ENCODE measurements around the gene THY1. TPM values are rescaled to one million over a fixed set of nuclear protein-coding genes. Genes with fewer than 3 reads are reported as not detected.

Gene THY1
- total and polyA plus RNA-seq, 2 of the 8 experiments (the other 6 are each of a cell fraction or from before 2014, with no cell fraction given): 286 to 2,479 TPM

DNA sequence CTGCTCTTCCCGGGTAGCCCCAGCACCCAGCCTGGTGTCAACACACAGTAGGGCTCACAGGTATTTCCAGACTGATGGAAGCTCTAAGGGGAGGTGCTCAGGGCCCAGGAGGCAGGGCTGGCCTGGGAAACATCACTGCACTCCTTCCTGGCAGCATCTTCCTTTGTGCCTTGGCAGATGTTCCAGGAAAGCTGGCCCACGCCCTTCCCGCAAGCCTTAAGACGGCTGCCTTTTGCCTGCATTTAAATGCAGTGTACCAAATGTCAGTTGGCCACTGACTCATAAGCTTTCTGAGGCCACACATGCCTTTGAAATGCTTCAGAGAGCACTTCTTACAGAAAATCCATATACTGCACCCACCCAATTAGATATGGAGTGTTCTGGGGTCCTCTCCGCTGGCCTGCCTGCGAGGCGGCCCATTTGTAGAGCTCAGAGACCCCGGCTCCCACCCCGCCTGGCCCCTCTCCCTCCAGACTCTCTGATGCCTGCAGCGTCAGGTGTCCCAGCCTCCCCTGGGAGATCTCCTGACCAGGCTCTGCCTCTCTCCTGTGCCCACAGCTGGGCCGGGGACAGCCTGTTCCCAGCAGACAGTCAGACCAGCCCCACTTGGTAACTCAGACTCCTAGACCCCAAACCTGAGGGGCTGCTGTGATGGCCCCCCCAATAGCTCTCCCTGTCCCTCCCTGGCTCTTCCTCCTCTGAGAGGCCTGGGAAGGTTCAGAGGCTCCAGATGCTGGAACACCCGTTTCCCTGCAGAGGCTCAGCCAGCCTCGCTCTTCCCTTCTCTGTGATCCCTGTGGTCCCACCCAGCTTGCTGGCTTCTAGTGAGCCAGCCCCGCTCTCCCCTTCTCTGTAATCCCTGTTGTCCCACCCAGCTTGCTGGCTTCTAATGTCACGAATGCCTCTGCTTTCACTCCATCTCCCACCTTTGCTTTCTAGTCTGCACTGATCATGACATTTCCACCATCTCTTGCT, 47.6 kb upstream of the THY1 start:
- Histone ChIP-seq H3K23me2 (ENCODE audit: low read depth, low read length) (no peaks in the 10 kb centered on the region; the same call in 1 of the 2 replicates), H3K79me2 (ENCODE audit: control insufficient read depth in 1 of 2, insufficient read depth in 2 of 2, low read length in 2 of 2) (no peaks in the 10 kb centered on the region), H2BK120ac (replicated peaks; ENCODE audit: low read depth, low read length) (no peak overlapping the region), H2BK15ac (ENCODE audit: low read length) (peak overlapping the region; percentile 53; the same call in 1 of the 2 replicates), H2BK20ac (ENCODE audit: low read length) (no peak overlapping the region), H4K5ac (ENCODE audit: insufficient read length, low read depth, low read length) (no peak overlapping the region), H3K79me1 (ENCODE audit: low read depth, low read length) (no peaks in the 10 kb centered on the region), H3K23ac (ENCODE audit: insufficient read length) (no peak overlapping the region), H3K27ac (ENCODE audit: low read depth, low read length) (no peak overlapping the region), H3K56ac (replicated peaks; ENCODE audit: insufficient read length, low read depth, low read length) (no peak overlapping the region), H3K9ac (replicated peaks in 1 of 4; ENCODE audit: extremely low read depth in 1 of 4, low read depth in 3 of 4, low read length in 3 of 4) (no peak overlapping the region), H2AFZ (ENCODE audit: low read length) (no peak overlapping the region), H3K4me1 (replicated peaks in 1 of 4; ENCODE audit: control insufficient read depth in 3 of 4, insufficient read depth in 4 of 4, low read length in 3 of 4) (peaks cover 0 to 13% (median under 1%) of the 10 kb centered on the region in 4 experiments; a peak in 5 of 7 replicates), H3K4me3 (ENCODE audit: extremely low read depth in 1 of 4, insufficient read depth in 2 of 4, low read depth in 3 of 4, low read length in 4 of 4) (no peak overlapping the region), H3K14ac (ENCODE audit: insufficient read length) (no peak overlapping the region), H4K91ac (replicated peaks; ENCODE audit: insufficient read length, low read length) (no peak overlapping the region), H3K18ac (ENCODE audit: extremely low read depth, low read length) (no peak overlapping the region), H3K36me3 (ENCODE audit: control insufficient read depth in 2 of 4, insufficient read depth in 4 of 4, low read length in 3 of 4) (no peaks in the 10 kb centered on the region), H3K27me3 (replicated peaks in 1 of 4; ENCODE audit: control insufficient read depth in 3 of 4, extremely low read depth in 1 of 4, insufficient read depth in 3 of 4, low read length in 3 of 4) (no peaks in the 10 kb centered on the region; a peak in 2 of 7 replicates), H3K4ac (replicated peaks; ENCODE audit: insufficient read length, low read depth, low read length) (no peak overlapping the region), H4K20me1 (replicated peaks in 1 of 2; ENCODE audit: control insufficient read depth in 1 of 2, insufficient read depth in 2 of 2, low read length in 2 of 2) (no peaks in the 10 kb centered on the region), H2BK12ac (ENCODE audit: low read depth, low read length) (no peak overlapping the region), H3K4me2 (ENCODE audit: insufficient read depth in 1 of 2, low read depth in 2 of 2, low read length in 2 of 2) (no peak overlapping the region), H4K8ac (ENCODE audit: extremely low read depth, insufficient read depth, low read length) (no peak overlapping the region), H3K9me3 (ENCODE audit: insufficient read depth in 2 of 2, low read depth in 1 of 2, low read length in 1 of 2) (no peaks in the 10 kb centered on the region), H2AK5ac (ENCODE audit: low read depth, low read length) (no peak overlapping the region), H2BK5ac (ENCODE audit: low read depth, low read length) (no peak overlapping the region)
- DNase-seq (ENCODE audit: low read depth in 1 of 2, low spot score in 2 of 2): peak in 1 of 2 experiments; percentile 43
- 81% methylated on average over 14 of the region's 15 CpGs; no CpG with 5 or more reads in 1 of the 2 experiments for WGBS, 2 experiments (ENCODE audit: extremely low coverage in 1 of 2, insufficient coverage in 1 of 2, insufficient read length in 1 of 2, insufficient replicate concordance in 2 of 2, low coverage in 1 of 2, low lambda C conversion rate in 2 of 2, missing lambda C conversion rate in 1 of 2)
- POLR2A ChIA-PET (ENCODE audit: partially characterized antibody): interaction anchor here (0.9 to 2.4 kb wide), 5 partner anchors 11 to 89 kb away, joined by 3 to 9 read pairs (median 3); partner anchors contain the start of genes THY1 and USP2
- FAIRE-seq: no peak
- no peak for TF ChIP-seq PHF8 (conservative IDR thresholded peaks at IDR 0.05; ENCODE audit: low read depth, low read length)
- TF ChIP-seq BRCA1 (IDR thresholded peaks at IDR 0.05; ENCODE audit: low read depth, low read length): no peak
- TF ChIP-seq SP4 (IDR thresholded peaks at IDR 0.05; ENCODE audit: low read length): no peak
- no peak for TF ChIP-seq TCF12 (IDR thresholded peaks at IDR 0.05; ENCODE audit: low read depth, low read length)
- no peak for TF ChIP-seq SIRT6 (IDR thresholded peaks at IDR 0.05; ENCODE audit: low read length)
- TF ChIP-seq CHD2 (IDR thresholded peaks at IDR 0.05; ENCODE audit: low read length): no peak
- TF ChIP-seq TBP (IDR thresholded peaks at IDR 0.05; ENCODE audit: low read depth, low read length): no peak
- TF ChIP-seq MAFK (IDR thresholded peaks at IDR 0.05; ENCODE audit: low read depth, low read length): no peak
- no peak for TF ChIP-seq KDM1A (IDR thresholded peaks at IDR 0.05; ENCODE audit: borderline replicate concordance, low read length)
- no peak for TF ChIP-seq GABPA (IDR thresholded peaks at IDR 0.05; ENCODE audit: borderline replicate concordance, insufficient read depth, low read length)
- no peak for TF ChIP-seq CBX8 (IDR thresholded peaks at IDR 0.05; ENCODE audit: borderline replicate concordance, low read depth, low read length)
- CTCF ChIA-PET (ENCODE audit: partially characterized antibody): interaction anchor here (0.8 to 13.3 kb wide), 23 partner anchors 9 to 145 kb away, joined by 3 to 336 read pairs (median 3); partner anchors contain the start of gene USP2
